Mucosa of rectum (tissue), 2 donors: ENCODE results near the gene ROPN1.

ENCODE experiments used
- H3K27ac ChIP-seq, 2 donors: one replicate each; pipeline ENCODE4 v1.7.0; 2013; ENCODE audit warnings: inconsistent platforms in 2 of 2, low read depth in 2 of 2, low read length in 2 of 2
- H3K27me3 ChIP-seq, 2 donors: one replicate each; pipeline ENCODE4 v1.7.0; 2013; ENCODE audit warnings: low read length in 2 of 2; ENCODE audit not compliant: control insufficient read depth in 2 of 2, insufficient read depth in 2 of 2
- H3K36me3 ChIP-seq, 2 donors: one replicate each; pipeline ENCODE4 v1.7.0; 2013; ENCODE audit warnings: low read length in 2 of 2; ENCODE audit not compliant: control insufficient read depth in 2 of 2, insufficient read depth in 2 of 2
- H3K4me1 ChIP-seq, 2 donors: one replicate each; pipeline ENCODE4 v1.7.0; 2013; ENCODE audit warnings: low read length in 2 of 2, mild to moderate bottlenecking in 1 of 2; ENCODE audit not compliant: control insufficient read depth in 2 of 2, insufficient read depth in 2 of 2
- H3K4me3 ChIP-seq, 2 donors: one replicate each; pipeline ENCODE4 v1.7.0; 2013; ENCODE audit warnings: low read length in 2 of 2
- H3K9ac ChIP-seq, 2 donors: one replicate each; pipeline ENCODE4 v1.7.0; 2013; ENCODE audit warnings: low read length in 2 of 2, low read depth in 1 of 2, mild to moderate bottlenecking in 1 of 2
- H3K9me3 ChIP-seq, 2 donors: one replicate each; pipeline ENCODE4 v1.7.0; 2013; ENCODE audit warnings: low read length in 2 of 2; ENCODE audit not compliant: control insufficient read depth in 2 of 2
- donor health status: healthy.
- donor health status: Normal muscosa, but diverticular disease.

Gene ROPN1

GRCh38 chr3:123951522-123952447 is 40.1 kb downstream of the ROPN1 start:
- Histone ChIP-seq H3K36me3 (peaks cover 17 to 36% of the 10 kb centered on the region in 2 donors), H3K27ac (peak overlapping the region in 1 of 2 donors; percentile 16), H3K4me3 (no peak overlapping the region), H3K27me3 (no peaks in the 10 kb centered on the region), H3K9ac (no peak overlapping the region), H3K4me1 (peaks cover 6 to 22% of the 10 kb centered on the region in 2 donors), H3K9me3 (no peaks in the 10 kb centered on the region)

- no peak overlapping the region for H3K4me3 ChIP-seq
Observed at GRCh38 chr3:123949641-123950040, 42.3 kb downstream of the ROPN1 start.

GRCh38 chr3:123948449-123948848 is 43.5 kb downstream of the ROPN1 start:
- Histone ChIP-seq H3K9me3 (no peaks in the 10 kb centered on the region), H3K36me3 (peaks cover 24 to 33% of the 10 kb centered on the region in 2 donors), H3K27me3 (no peaks in the 10 kb centered on the region), H3K4me3 (no peak overlapping the region), H3K4me1 (peaks cover 6 to 14% of the 10 kb centered on the region in 2 donors), H3K9ac (no peak overlapping the region), H3K27ac (no peak overlapping the region)

More at GRCh38 chr3:123949641-123950040, 42.3 kb downstream of the ROPN1 start:
- Histone ChIP-seq H3K9ac (no peak overlapping the region), H3K36me3 (peaks cover 13 to 28% of the 10 kb centered on the region in 2 donors), H3K27me3 (no peaks in the 10 kb centered on the region), H3K27ac (no peak overlapping the region), H3K4me1 (peaks cover 6 to 22% of the 10 kb centered on the region in 2 donors), H3K9me3 (no peaks in the 10 kb centered on the region)

GRCh38 chr3:123947482-123947881 is 44.4 kb downstream of the ROPN1 start:
- Histone ChIP-seq H3K27ac (no peak overlapping the region), H3K9me3 (no peaks in the 10 kb centered on the region), H3K9ac (no peak overlapping the region)

GRCh38 chr3:123941542-123941941 is 50.4 kb downstream of the ROPN1 start:
- H3K4me1 ChIP-seq: peaks cover 0 to 5% of the 10 kb centered on the region in 2 donors
- no peak overlapping the region for H3K9ac ChIP-seq
- no peak overlapping the region for H3K27ac ChIP-seq
- H3K36me3 ChIP-seq: peaks cover 17 to 19% of the 10 kb centered on the region in 2 donors
- H3K4me3 ChIP-seq: no peak overlapping the region
- no peaks in the 10 kb centered on the region for H3K27me3 ChIP-seq
- no peaks in the 10 kb centered on the region for H3K9me3 ChIP-seq

More at GRCh38 chr3:123947482-123947881, 44.4 kb downstream of the ROPN1 start:
- Histone ChIP-seq H3K27me3 (no peaks in the 10 kb centered on the region), H3K4me1 (peaks cover 6 to 8% of the 10 kb centered on the region in 2 donors), H3K4me3 (no peak overlapping the region), H3K36me3 (peaks cover 22 to 31% of the 10 kb centered on the region in 2 donors)

GRCh38 chr3:123941121-123941520 is 50.8 kb downstream of the ROPN1 start:
- Histone ChIP-seq H3K4me3 (no peak overlapping the region), H3K9me3 (no peaks in the 10 kb centered on the region), H3K4me1 (peaks cover 0 to 8% of the 10 kb centered on the region in 2 donors), H3K9ac (no peak overlapping the region), H3K27ac (no peak overlapping the region), H3K27me3 (no peaks in the 10 kb centered on the region), H3K36me3 (peaks cover 17 to 19% of the 10 kb centered on the region in 2 donors)

- Histone ChIP-seq H3K27me3 (no peaks in the 10 kb centered on the region), H3K4me3 (no peak overlapping the region), H3K36me3 (peaks cover 16 to 18% of the 10 kb centered on the region in 2 donors), H3K9ac (no peak overlapping the region), H3K9me3 (no peaks in the 10 kb centered on the region), H3K27ac (no peak overlapping the region), H3K4me1 (peaks cover 0 to 8% of the 10 kb centered on the region in 2 donors)
Observed at GRCh38 chr3:123939706-123940105, 52.2 kb downstream of the ROPN1 start.

GRCh38 chr3:123936400-123936799 is 55.5 kb downstream of the ROPN1 start:
- Histone ChIP-seq H3K4me1 (peaks cover 0 to 8% of the 10 kb centered on the region in 2 donors), H3K27ac (no peak overlapping the region), H3K36me3 (peaks cover 4 to 6% of the 10 kb centered on the region in 2 donors), H3K9me3 (no peaks in the 10 kb centered on the region), H3K4me3 (no peak overlapping the region), H3K27me3 (no peaks in the 10 kb centered on the region), H3K9ac (no peak overlapping the region)

GRCh38 chr3:123935830-123936229 is 56.1 kb downstream of the ROPN1 start:
- H3K27ac ChIP-seq: no peak overlapping the region

GRCh38 chr3:123934250-123934649 is 57.7 kb downstream of the ROPN1 start:
- Histone ChIP-seq H3K9ac (no peak overlapping the region), H3K4me3 (no peak overlapping the region), H3K27ac (no peak overlapping the region), H3K4me1 (peaks cover 0 to 4% of the 10 kb centered on the region in 2 donors), H3K9me3 (no peaks in the 10 kb centered on the region), H3K36me3 (peaks cover 16% of the 10 kb centered on the region in 2 donors), H3K27me3 (no peaks in the 10 kb centered on the region)

More at GRCh38 chr3:123935830-123936229, 56.1 kb downstream of the ROPN1 start:
- no peak overlapping the region for H3K4me3 ChIP-seq
- no peaks in the 10 kb centered on the region for H3K9me3 ChIP-seq
- H3K4me1 ChIP-seq: peaks cover 0 to 6% of the 10 kb centered on the region in 2 donors
- peaks cover 6 to 8% of the 10 kb centered on the region in 2 donors for H3K36me3 ChIP-seq
- H3K27me3 ChIP-seq: no peaks in the 10 kb centered on the region
- H3K9ac ChIP-seq: no peak overlapping the region
